Caco-2 (cell line): ENCODE results near the gene TRAPPC10. TPM values are rescaled to one million over a fixed set of nuclear protein-coding genes. Genes with fewer than 3 reads are reported as not detected.

Experiments used
- BruUV-seq: library from RNA; stranded (reverse); fragments of 400-500 nt; replicated peaks from 2 replicates; lab custom pipeline; 2021; lab: Mats Ljungman, UMichigan
- CTCF ChIA-PET: fragments of 300-600 bp; sonication (Branson Sonifier 250); formaldehyde crosslinking; loops from one replicate; lab custom pipeline; 2022; ENCODE audit warnings: antibody characterized with exemption; lab: Charles Lee
- POLR2A ChIA-PET: fragments of 300-600 bp; sonication (Branson Sonifier 250); formaldehyde crosslinking; loops from one replicate; lab custom pipeline; 2022; ENCODE audit warnings: antibody characterized with exemption; lab: Charles Lee
- DNase-seq, 2 experiments: peaks; one replicate each; pipeline versions ENCODE4 v3.0.0 to v3.0.0-alpha.2; 2020 to 2022
- H3K27me3 ChIP-seq: replicated peaks from 2 replicates; pipeline ENCODE4 v1.6.0; 2011; ENCODE audit warnings: low read length; ENCODE audit not compliant: control insufficient read depth, insufficient read depth
- H3K36me3 ChIP-seq: 2 replicates; pipeline ENCODE4 v1.5.1; 2011; ENCODE audit warnings: low read length; ENCODE audit not compliant: control insufficient read depth, insufficient read depth
- H3K4me1 ChIP-seq: fragments of 250-450 bp; sonication (Bioruptor Pico); 2 replicates; pipeline ENCODE4 v1.5.1; 2020; ENCODE audit warnings: mild to moderate bottlenecking
- H3K4me3 ChIP-seq: 2 replicates; pipeline ENCODE4 v1.5.1; 2011; ENCODE audit warnings: low read depth, mild to moderate bottlenecking, control low read depth, low read length
- H3K9me3 ChIP-seq: fragments of 250-450 bp; sonication (Bioruptor Pico); 2 replicates; pipeline ENCODE4 v1.5.1; 2020; ENCODE audit warnings: mild to moderate bottlenecking, moderate library complexity
- H3K27ac Mint-ChIP-seq: one replicate; pipeline ENCODE4 v1.8.0; 2022; ENCODE audit warnings: mixed read lengths; ENCODE audit not compliant: unreplicated experiment
- H3K27me3 Mint-ChIP-seq: one replicate; pipeline ENCODE4 v1.8.0; 2022; ENCODE audit warnings: mixed read lengths; ENCODE audit not compliant: insufficient read depth, unreplicated experiment
- H3K36me3 Mint-ChIP-seq: one replicate; pipeline ENCODE4 v1.8.0; 2022; ENCODE audit warnings: mild to moderate bottlenecking, mixed read lengths; ENCODE audit not compliant: insufficient read depth, unreplicated experiment
- H3K4me1 Mint-ChIP-seq: one replicate; pipeline ENCODE4 v1.8.0; 2022; ENCODE audit warnings: low read depth, mixed read lengths; ENCODE audit not compliant: unreplicated experiment
- H3K4me3 Mint-ChIP-seq: one replicate; pipeline ENCODE4 v1.8.0; 2022; ENCODE audit warnings: mild to moderate bottlenecking, moderate library complexity, mixed read lengths; ENCODE audit not compliant: unreplicated experiment
- H3K9me3 Mint-ChIP-seq: one replicate; pipeline ENCODE4 v1.8.0; 2022; ENCODE audit warnings: mixed read lengths; ENCODE audit not compliant: unreplicated experiment
- intact Hi-C: fragments of 100-400 bp; cut with micrococcal nuclease; formaldehyde crosslinking; loops from one replicate; pipeline ENCODE4 v1.10.0; 2022; ENCODE audit not compliant: unreplicated experiment
- total RNA-seq: library from RNA; stranded (reverse); gene quantifications from 2 replicates; pipeline ENCODE4 v1.2.3, GENCODE V29; 2022
- TF ChIP-seq, protein P1 (sequence below), 2 experiments: fragments of 200-600 bp in 1 of 2; IDR thresholded peaks; 1 replicate in 1 of 2; 2 replicates in 1 of 2; pipeline versions ENCODE4 v1.5.1 to v1.8.0; 2011 to 2022; ENCODE audit warnings: antibody characterized with exemption in 1 of 2, control low read depth in 1 of 2, inconsistent platforms in 1 of 2, low read depth in 1 of 2, low read length in 1 of 2, mild to moderate bottlenecking in 1 of 2, moderate library complexity in 1 of 2; ENCODE audit not compliant: insufficient read depth in 1 of 2, severe bottlenecking in 1 of 2, unreplicated experiment in 1 of 2

TRAPPC10 gene
- total RNA-seq, 1 experiment from 2014 or later: 43.4 TPM

DNA sequence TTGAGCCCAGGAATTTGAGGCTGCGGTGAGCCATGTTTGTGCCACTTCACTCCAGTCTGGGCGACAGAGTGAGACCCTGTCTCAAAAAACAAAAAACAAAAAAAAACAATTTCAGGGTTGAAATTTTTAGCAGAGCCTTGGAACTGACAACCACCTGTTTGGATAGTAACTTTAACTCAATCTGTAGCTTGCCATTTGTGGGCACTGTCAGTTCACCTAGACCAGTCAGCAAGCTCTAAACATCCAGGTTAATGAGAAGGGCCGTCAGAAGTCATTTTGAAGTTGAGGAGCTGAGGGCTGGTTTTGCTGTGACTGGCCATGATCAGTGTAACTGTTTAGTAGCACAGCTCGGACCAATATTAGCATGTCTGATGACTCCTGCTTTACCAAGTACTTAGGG is 8.4 kb downstream of the TRAPPC10 start:
- Mint-ChIP-seq H3K36me3 (peaks cover 6% of the 10 kb centered on the region), H3K4me1 (peaks cover 13% of the 10 kb centered on the region), H3K4me3 (no peak overlapping the region), H3K27ac (no peak overlapping the region), H3K27me3 (no peaks in the 10 kb centered on the region), H3K9me3 (no peaks in the 10 kb centered on the region)
- no peak for DNase-seq
- ChIA-PET POLR2A (interaction anchor here (0.6 kb wide), 1 partner anchor 1625 kb away, joined by 4 read pairs; no protein-coding TSS in a partner anchor), CTCF (no interaction called here)
- Histone ChIP-seq H3K4me1 (peaks cover 4% of the 10 kb centered on the region; the same call in 1 of the 2 replicates), H3K36me3 (no peaks in the 10 kb centered on the region), H3K9me3 (no peaks in the 10 kb centered on the region), H3K4me3 (no peak overlapping the region), H3K27me3 (no peaks in the 10 kb centered on the region)
- intact Hi-C loops: no loop called here
- TF ChIP-seq, protein P1, sequence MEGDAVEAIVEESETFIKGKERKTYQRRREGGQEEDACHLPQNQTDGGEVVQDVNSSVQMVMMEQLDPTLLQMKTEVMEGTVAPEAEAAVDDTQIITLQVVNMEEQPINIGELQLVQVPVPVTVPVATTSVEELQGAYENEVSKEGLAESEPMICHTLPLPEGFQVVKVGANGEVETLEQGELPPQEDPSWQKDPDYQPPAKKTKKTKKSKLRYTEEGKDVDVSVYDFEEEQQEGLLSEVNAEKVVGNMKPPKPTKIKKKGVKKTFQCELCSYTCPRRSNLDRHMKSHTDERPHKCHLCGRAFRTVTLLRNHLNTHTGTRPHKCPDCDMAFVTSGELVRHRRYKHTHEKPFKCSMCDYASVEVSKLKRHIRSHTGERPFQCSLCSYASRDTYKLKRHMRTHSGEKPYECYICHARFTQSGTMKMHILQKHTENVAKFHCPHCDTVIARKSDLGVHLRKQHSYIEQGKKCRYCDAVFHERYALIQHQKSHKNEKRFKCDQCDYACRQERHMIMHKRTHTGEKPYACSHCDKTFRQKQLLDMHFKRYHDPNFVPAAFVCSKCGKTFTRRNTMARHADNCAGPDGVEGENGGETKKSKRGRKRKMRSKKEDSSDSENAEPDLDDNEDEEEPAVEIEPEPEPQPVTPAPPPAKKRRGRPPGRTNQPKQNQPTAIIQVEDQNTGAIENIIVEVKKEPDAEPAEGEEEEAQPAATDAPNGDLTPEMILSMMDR (IDR thresholded peaks at IDR 0.05; ENCODE audit: insufficient read depth in 1 of 2, low read depth in 1 of 2, low read length in 1 of 2, severe bottlenecking in 1 of 2, unreplicated experiment in 1 of 2): no peak
- BruUV-seq: no TSS peak

DNA sequence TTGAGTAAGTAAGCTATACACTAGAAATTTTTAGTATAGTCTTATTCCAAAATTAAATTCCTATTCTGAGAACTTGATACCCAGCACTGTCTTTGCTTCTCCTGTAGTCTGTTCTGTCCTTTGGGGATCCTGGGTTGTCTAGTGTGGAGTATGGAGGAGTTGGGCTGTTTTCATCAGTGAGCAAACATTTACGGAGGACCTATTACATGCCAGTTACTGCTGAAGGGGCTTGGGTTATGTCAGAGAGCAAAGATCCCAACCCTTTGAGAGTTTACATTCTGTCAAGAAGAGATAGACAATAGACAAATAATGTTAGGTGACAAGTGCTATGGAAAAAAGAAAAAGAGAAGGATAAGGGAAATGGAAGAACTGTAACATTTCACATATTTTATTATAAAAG is 9.0 kb downstream of the TRAPPC10 start:
- Histone ChIP-seq H3K4me3 (no peak overlapping the region), H3K27me3 (no peaks in the 10 kb centered on the region), H3K36me3 (no peaks in the 10 kb centered on the region), H3K4me1 (peaks cover 4% of the 10 kb centered on the region; the same call in 1 of the 2 replicates), H3K9me3 (no peaks in the 10 kb centered on the region)
- peaks cover 17% of the 10 kb centered on the region for H3K4me1 Mint-ChIP-seq
- TF ChIP-seq, protein P1 (IDR thresholded peaks at IDR 0.05; ENCODE audit: insufficient read depth in 1 of 2, low read depth in 1 of 2, low read length in 1 of 2, severe bottlenecking in 1 of 2, unreplicated experiment in 1 of 2): no peak
- ChIA-PET POLR2A (interaction anchor here (0.6 kb wide), 1 partner anchor 1625 kb away, joined by 4 read pairs; no protein-coding TSS in a partner anchor), CTCF (no interaction called here)
- intact Hi-C loops: no loop called here
- no peak overlapping the region for H3K27ac Mint-ChIP-seq
- no peak overlapping the region for H3K4me3 Mint-ChIP-seq
- H3K36me3 Mint-ChIP-seq: peaks cover 6% of the 10 kb centered on the region
- BruUV-seq: no TSS peak
- no peaks in the 10 kb centered on the region for H3K27me3 Mint-ChIP-seq
- DNase-seq: no peak
- no peaks in the 10 kb centered on the region for H3K9me3 Mint-ChIP-seq

GRCh38 chr21:44024257-44024656 is 12.1 kb downstream of the TRAPPC10 start:
- H3K27ac Mint-ChIP-seq: no peak overlapping the region
- BruUV-seq: no TSS peak

More at GRCh38 chr21:44024257-44024656, 12.1 kb downstream of the TRAPPC10 start:
- TF ChIP-seq, protein P1 (IDR thresholded peaks at IDR 0.05; ENCODE audit: insufficient read depth in 1 of 2, low read depth in 1 of 2, low read length in 1 of 2, severe bottlenecking in 1 of 2, unreplicated experiment in 1 of 2): no peak
- ChIA-PET POLR2A (no interaction called here), CTCF (interaction anchor here (0.6 kb wide), 1 partner anchor 158 kb away, joined by 5 read pairs; no protein-coding TSS in a partner anchor)
- no peaks in the 10 kb centered on the region for H3K36me3 ChIP-seq
- H3K9me3 ChIP-seq: no peaks in the 10 kb centered on the region
- intact Hi-C loops: no loop called here
- peaks cover 12% of the 10 kb centered on the region for H3K36me3 Mint-ChIP-seq
- no peak overlapping the region for H3K4me3 Mint-ChIP-seq
- H3K4me1 ChIP-seq: peaks cover 4% of the 10 kb centered on the region; the same call in 1 of the 2 replicates
- peaks cover 17% of the 10 kb centered on the region for H3K4me1 Mint-ChIP-seq
- no peak for DNase-seq
- no peaks in the 10 kb centered on the region for H3K27me3 ChIP-seq
- H3K27me3 Mint-ChIP-seq: no peaks in the 10 kb centered on the region
- H3K4me3 ChIP-seq: no peak overlapping the region
- no peaks in the 10 kb centered on the region for H3K9me3 Mint-ChIP-seq
